ENCODE data around the gene SEPTIN1. TPM values are rescaled to one million over a fixed set of nuclear protein-coding genes. Genes with fewer than 3 reads are reported as not detected.
A peak's percentile ranks its signal among the peaks of the same experiment; 100 is the strongest.

The SEPTIN1 gene
- total and polyA plus RNA-seq, 2 of the 13 experiments (the other 11 are each of a cell fraction or from before 2014, with no cell fraction given) = 0.18 to 0.67 TPM

DNA sequence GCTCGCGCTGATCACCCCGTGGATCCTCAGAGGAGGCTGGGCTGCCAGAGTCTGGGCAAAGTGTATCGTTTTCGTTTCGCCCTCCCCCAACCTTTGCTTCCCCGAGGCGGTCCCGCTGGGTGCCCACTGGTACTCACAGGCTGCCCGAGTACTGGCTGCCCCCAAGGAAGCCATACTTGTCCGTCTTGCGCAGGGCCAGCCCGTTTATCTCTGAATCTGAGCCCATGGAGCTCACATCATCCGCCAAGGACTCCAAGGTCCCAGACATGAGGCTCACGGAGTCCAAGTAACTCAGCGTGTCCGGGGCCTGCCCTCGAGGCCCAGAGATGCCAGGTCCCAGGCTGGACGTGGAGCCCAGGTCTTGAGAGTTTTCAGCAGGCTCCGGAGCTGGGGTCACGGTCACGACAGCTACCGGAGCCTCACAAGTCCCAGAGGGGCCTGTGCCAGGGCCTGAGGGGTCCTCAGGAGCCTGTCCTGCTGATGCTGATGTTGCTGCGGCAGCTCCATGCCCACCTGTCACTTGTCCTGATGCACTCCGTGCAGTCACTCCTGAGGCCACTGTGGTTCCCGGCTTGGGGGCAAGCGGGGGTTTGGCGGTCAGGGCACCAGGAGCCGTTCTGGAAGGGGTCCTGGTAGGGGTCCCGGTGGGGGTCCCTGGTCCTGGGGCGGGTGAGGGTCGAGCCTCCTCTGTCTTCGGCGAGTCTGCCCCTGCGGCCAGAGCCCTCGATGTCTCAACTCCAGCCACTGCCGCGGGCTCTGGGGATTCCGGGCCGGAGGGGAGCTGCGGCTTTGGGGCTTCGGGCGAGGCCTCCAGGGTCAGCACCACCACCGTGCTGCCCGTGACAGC is 13.0 kb downstream of the SEPTIN1 start (continued):
- TF ChIP-seq FOXA1 (IDR thresholded peaks at IDR 0.05) = no peak
- no peak for TF ChIP-seq FOXA1 (CRISPR knock-in tag; IDR thresholded peaks at IDR 0.05)
- no peak for TF ChIP-seq ERF (CRISPR knock-in tag; IDR thresholded peaks at IDR 0.05)
- no peak for TF ChIP-seq PHF21A (CRISPR knock-in tag; IDR thresholded peaks at IDR 0.05)
- TF ChIP-seq ZSCAN31 (CRISPR knock-in tag; IDR thresholded peaks at IDR 0.05; ENCODE audit: low read depth) = 0 out of 2 replicates have a peak, but pooled peaks have one; percentile 9
- no peak for TF ChIP-seq ZNF432 (CRISPR knock-in tag; IDR thresholded peaks at IDR 0.05; ENCODE audit: borderline replicate concordance)
- no peak for TF ChIP-seq KLF9 (CRISPR knock-in tag; IDR thresholded peaks at IDR 0.05; ENCODE audit: low read depth)
- no peak; the same call in 1 of the 2 replicates for TF ChIP-seq ZNF746 (CRISPR knock-in tag; IDR thresholded peaks at IDR 0.05)
- TF ChIP-seq ZNF333 (CRISPR knock-in tag; IDR thresholded peaks at IDR 0.05; ENCODE audit: borderline replicate concordance) = no peak
- TF ChIP-seq, protein P1, sequence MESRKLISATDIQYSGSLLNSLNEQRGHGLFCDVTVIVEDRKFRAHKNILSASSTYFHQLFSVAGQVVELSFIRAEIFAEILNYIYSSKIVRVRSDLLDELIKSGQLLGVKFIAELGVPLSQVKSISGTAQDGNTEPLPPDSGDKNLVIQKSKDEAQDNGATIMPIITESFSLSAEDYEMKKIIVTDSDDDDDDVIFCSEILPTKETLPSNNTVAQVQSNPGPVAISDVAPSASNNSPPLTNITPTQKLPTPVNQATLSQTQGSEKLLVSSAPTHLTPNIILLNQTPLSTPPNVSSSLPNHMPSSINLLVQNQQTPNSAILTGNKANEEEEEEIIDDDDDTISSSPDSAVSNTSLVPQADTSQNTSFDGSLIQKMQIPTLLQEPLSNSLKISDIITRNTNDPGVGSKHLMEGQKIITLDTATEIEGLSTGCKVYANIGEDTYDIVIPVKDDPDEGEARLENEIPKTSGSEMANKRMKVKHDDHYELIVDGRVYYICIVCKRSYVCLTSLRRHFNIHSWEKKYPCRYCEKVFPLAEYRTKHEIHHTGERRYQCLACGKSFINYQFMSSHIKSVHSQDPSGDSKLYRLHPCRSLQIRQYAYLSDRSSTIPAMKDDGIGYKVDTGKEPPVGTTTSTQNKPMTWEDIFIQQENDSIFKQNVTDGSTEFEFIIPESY (CRISPR knock-in tag; IDR thresholded peaks at IDR 0.05) = no peak
- TF ChIP-seq PHF5A (CRISPR knock-in tag; IDR thresholded peaks at IDR 0.05; ENCODE audit: low read depth, unreplicated experiment) = no peak
- TF ChIP-seq ZNF501 (CRISPR knock-in tag; IDR thresholded peaks at IDR 0.05) = no peak
- TF ChIP-seq, protein P2, sequence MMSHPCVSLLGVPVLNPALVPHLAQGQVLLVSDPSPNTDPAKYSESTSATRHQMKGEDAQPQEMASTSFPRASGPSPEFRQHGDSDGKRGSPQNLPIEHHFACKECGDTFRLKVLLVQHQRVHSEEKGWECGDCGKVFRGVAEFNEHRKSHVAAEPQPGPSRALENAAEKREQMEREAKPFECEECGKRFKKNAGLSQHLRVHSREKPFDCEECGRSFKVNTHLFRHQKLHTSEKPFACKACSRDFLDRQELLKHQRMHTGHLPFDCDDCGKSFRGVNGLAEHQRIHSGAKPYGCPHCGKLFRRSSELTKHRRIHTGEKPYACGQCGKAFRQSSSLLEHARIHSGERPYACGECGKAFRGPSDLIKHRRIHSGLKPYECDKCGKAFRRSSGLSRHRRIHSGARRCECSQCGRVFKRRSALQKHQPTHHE (CRISPR knock-in tag; IDR thresholded peaks at IDR 0.05; ENCODE audit: borderline replicate concordance) = no peak
- TF ChIP-seq ZNF101 (CRISPR knock-in tag; IDR thresholded peaks at IDR 0.05; ENCODE audit: borderline replicate concordance, low read depth) = no peak
- 0 out of 2 replicates have a peak, but pooled peaks have one; percentile 8 for TF ChIP-seq ZBTB1 (CRISPR knock-in tag; IDR thresholded peaks at IDR 0.05; ENCODE audit: borderline replicate concordance)
- TF ChIP-seq CHCHD3 (CRISPR knock-in tag; IDR thresholded peaks at IDR 0.05) = no peak
- TF ChIP-seq CREB1 (IDR thresholded peaks at IDR 0.05) = no peak
- TF ChIP-seq CREB1 (CRISPR knock-in tag; IDR thresholded peaks at IDR 0.05) = no peak
- TF ChIP-seq TOPORS (CRISPR knock-in tag; IDR thresholded peaks at IDR 0.05) = no peak
- no peak for TF ChIP-seq HOXA3 (CRISPR knock-in tag; IDR thresholded peaks at IDR 0.05)
- no peak for TF ChIP-seq PAF1 (CRISPR knock-in tag; IDR thresholded peaks at IDR 0.05)
